Neural crest cell (in vitro differentiated cells): ENCODE results near the gene BAIAP2L1. TPM values are rescaled to one million over a fixed set of nuclear protein-coding genes. Genes with fewer than 3 reads are reported as not detected.
A peak's percentile ranks its signal among the peaks of the same experiment; 100 is the strongest.

Experiments used
- DNase-seq: peaks from one replicate; pipeline ENCODE4 v3.0.0; 2021; ENCODE audit warnings: low read depth, mixed read lengths, low spot score
- H3K27ac Mint-ChIP-seq: one replicate; pipeline ENCODE4 v1.8.0; 2021; ENCODE audit warnings: mild to moderate bottlenecking, mixed read lengths; ENCODE audit not compliant: unreplicated experiment
- H3K27me3 Mint-ChIP-seq: 2 replicates; pipeline ENCODE4 v1.8.0; 2021; ENCODE audit warnings: low read depth, mild to moderate bottlenecking, mixed read lengths
- H3K36me3 Mint-ChIP-seq: 2 replicates; pipeline ENCODE4 v1.8.0; 2021; ENCODE audit warnings: low read depth, mild to moderate bottlenecking, mixed read lengths
- H3K4me1 Mint-ChIP-seq: 2 replicates; pipeline ENCODE4 v1.8.0; 2021; ENCODE audit warnings: mixed read lengths
- H3K4me3 Mint-ChIP-seq: one replicate; pipeline ENCODE4 v1.8.0; 2021; ENCODE audit warnings: mild to moderate bottlenecking, mixed read lengths
- H3K9me3 Mint-ChIP-seq: 2 replicates; pipeline ENCODE4 v1.8.0; 2021; ENCODE audit warnings: mixed read lengths
- total RNA-seq: library from RNA; stranded (reverse); gene quantifications from 2 replicates; pipeline ENCODE4 v1.2.1, GENCODE V29; 2021
- TF ChIP-seq, protein P1 (sequence below): fragments of 200-600 bp; sonication (generic); conservative IDR thresholded peaks from 2 replicates; pipeline ENCODE4 v1.5.0; 2021; ENCODE audit warnings: antibody characterized with exemption, mild to moderate bottlenecking

Gene BAIAP2L1
- total RNA-seq, 1 donor from 2014 or later, result 1.5 TPM

DNA sequence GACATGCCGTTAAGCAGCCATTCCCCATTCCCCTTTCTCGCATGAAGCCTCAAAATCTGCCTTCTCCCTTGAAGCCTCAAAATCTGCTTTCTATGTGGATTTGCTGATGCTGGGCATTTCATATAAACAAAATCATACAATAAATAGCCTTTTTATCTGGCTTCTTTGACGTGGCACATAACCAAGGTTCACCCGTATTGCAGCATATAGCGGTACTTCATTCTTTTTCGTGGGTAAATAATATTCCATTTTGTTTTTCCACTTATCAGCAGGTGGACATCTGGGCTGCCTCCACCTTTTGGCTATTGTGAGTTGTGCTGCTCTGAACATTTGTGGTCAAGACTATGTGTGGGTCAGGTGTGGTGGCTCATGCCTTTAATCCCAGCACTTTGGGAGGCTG, 62.4 kb downstream of the BAIAP2L1 start:
- Mint-ChIP-seq H3K9me3 (no peaks in the 10 kb centered on the region), H3K4me3 (no peak overlapping the region), H3K27ac (no peak overlapping the region), H3K4me1 (no peaks in the 10 kb centered on the region), H3K27me3 (no peaks in the 10 kb centered on the region), H3K36me3 (no peaks in the 10 kb centered on the region)
- DNase-seq, result no peak
- TF ChIP-seq, protein P1, sequence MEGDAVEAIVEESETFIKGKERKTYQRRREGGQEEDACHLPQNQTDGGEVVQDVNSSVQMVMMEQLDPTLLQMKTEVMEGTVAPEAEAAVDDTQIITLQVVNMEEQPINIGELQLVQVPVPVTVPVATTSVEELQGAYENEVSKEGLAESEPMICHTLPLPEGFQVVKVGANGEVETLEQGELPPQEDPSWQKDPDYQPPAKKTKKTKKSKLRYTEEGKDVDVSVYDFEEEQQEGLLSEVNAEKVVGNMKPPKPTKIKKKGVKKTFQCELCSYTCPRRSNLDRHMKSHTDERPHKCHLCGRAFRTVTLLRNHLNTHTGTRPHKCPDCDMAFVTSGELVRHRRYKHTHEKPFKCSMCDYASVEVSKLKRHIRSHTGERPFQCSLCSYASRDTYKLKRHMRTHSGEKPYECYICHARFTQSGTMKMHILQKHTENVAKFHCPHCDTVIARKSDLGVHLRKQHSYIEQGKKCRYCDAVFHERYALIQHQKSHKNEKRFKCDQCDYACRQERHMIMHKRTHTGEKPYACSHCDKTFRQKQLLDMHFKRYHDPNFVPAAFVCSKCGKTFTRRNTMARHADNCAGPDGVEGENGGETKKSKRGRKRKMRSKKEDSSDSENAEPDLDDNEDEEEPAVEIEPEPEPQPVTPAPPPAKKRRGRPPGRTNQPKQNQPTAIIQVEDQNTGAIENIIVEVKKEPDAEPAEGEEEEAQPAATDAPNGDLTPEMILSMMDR, result no peak

GRCh38 chr7:98335411-98335977, 65.4 kb downstream of the BAIAP2L1 start:
- H3K36me3 Mint-ChIP-seq, result no peaks in the 10 kb centered on the region
- H3K4me3 Mint-ChIP-seq, result no peak overlapping the region
- no peaks in the 10 kb centered on the region for H3K4me1 Mint-ChIP-seq
- DNase-seq, result no peak
- peak overlapping the region; percentile 48 for H3K27ac Mint-ChIP-seq
- no peaks in the 10 kb centered on the region for H3K27me3 Mint-ChIP-seq
- H3K9me3 Mint-ChIP-seq, result no peaks in the 10 kb centered on the region
- TF ChIP-seq, protein P1, result no peak

GRCh38 chr7:98334081-98334480, 66.8 kb downstream of the BAIAP2L1 start:
- Mint-ChIP-seq H3K4me3 (no peak overlapping the region), H3K4me1 (no peaks in the 10 kb centered on the region), H3K27me3 (no peaks in the 10 kb centered on the region), H3K36me3 (no peaks in the 10 kb centered on the region), H3K27ac (no peak overlapping the region), H3K9me3 (no peaks in the 10 kb centered on the region)
- TF ChIP-seq, protein P1, result no peak
- no peak for DNase-seq

- H3K4me3 Mint-ChIP-seq, result no peak overlapping the region
- no peaks in the 10 kb centered on the region for H3K4me1 Mint-ChIP-seq
- DNase-seq, result no peak
- H3K9me3 Mint-ChIP-seq, result no peaks in the 10 kb centered on the region
- TF ChIP-seq, protein P1, result no peak
- no peaks in the 10 kb centered on the region for H3K27me3 Mint-ChIP-seq
- no peaks in the 10 kb centered on the region for H3K36me3 Mint-ChIP-seq
- H3K27ac Mint-ChIP-seq, result no peak overlapping the region
Measured at GRCh38 chr7:98330926-98331529, 69.9 kb downstream of the BAIAP2L1 start.

- no peak for DNase-seq
- TF ChIP-seq, protein P1, result no peak
- Mint-ChIP-seq H3K4me3 (no peak overlapping the region), H3K27ac (no peak overlapping the region), H3K9me3 (no peaks in the 10 kb centered on the region), H3K27me3 (no peaks in the 10 kb centered on the region), H3K36me3 (no peaks in the 10 kb centered on the region), H3K4me1 (no peaks in the 10 kb centered on the region)
Measured at GRCh38 chr7:98329791-98330373, 71.0 kb downstream of the BAIAP2L1 start.
